ENCODE data around the gene LRRC38.

The LRRC38 gene

GRCh38 chr1:13549021-13549420 lies 35.2 kb upstream of the LRRC38 start:
- H3K4me3 ChIP-seq (ENCODE audit: low read depth, low read length) = no peak overlapping the region
- no peak for TF ChIP-seq CTCF (IDR thresholded peaks at IDR 0.05; ENCODE audit: low read depth, low read length)

GRCh38 chr1:13548281-13548680 lies 34.5 kb upstream of the LRRC38 start:
- no peak overlapping the region for H3K4me3 ChIP-seq (ENCODE audit: low read depth, low read length)
- TF ChIP-seq CTCF (IDR thresholded peaks at IDR 0.05; ENCODE audit: low read depth, low read length) = no peak

- no peak for TF ChIP-seq CTCF (IDR thresholded peaks at IDR 0.05; ENCODE audit: low read depth, low read length)
- no peak overlapping the region for H3K4me3 ChIP-seq (ENCODE audit: low read depth, low read length)
Measured at GRCh38 chr1:13546791-13547190, 33.0 kb upstream of the LRRC38 start.

GRCh38 chr1:13544221-13544556 lies 30.4 kb upstream of the LRRC38 start:
- TF ChIP-seq CTCF (IDR thresholded peaks at IDR 0.05; ENCODE audit: low read depth, low read length) = no peak
- no peak overlapping the region for H3K4me3 ChIP-seq (ENCODE audit: low read depth, low read length)

- no peak overlapping the region for H3K4me3 ChIP-seq (ENCODE audit: low read depth, low read length)
- TF ChIP-seq CTCF (IDR thresholded peaks at IDR 0.05; ENCODE audit: low read depth, low read length) = no peak
Measured at GRCh38 chr1:13543451-13544220, 29.8 kb upstream of the LRRC38 start.

- TF ChIP-seq CTCF (IDR thresholded peaks at IDR 0.05; ENCODE audit: low read depth, low read length) = no peak
- no peak overlapping the region for H3K4me3 ChIP-seq (ENCODE audit: low read depth, low read length)
Measured at GRCh38 chr1:13541435-13542215, 27.8 kb upstream of the LRRC38 start.

GRCh38 chr1:13540866-13541265 lies 27.1 kb upstream of the LRRC38 start:
- TF ChIP-seq CTCF (IDR thresholded peaks at IDR 0.05; ENCODE audit: low read depth, low read length) = no peak
- no peak overlapping the region for H3K4me3 ChIP-seq (ENCODE audit: low read depth, low read length)

Measured in WI38 (cell line).